Spleen (tissue), 7 donors: ENCODE results near the gene SCYGR8.

Experiments used
- CTCF ChIP-seq, 11 experiments: fragments of 200-600 bp in 7 of 11; fragments of 450-650 bp in 4 of 11; sonication (generic) in 4 of 11; IDR thresholded peaks in 8 of 11; conservative IDR thresholded peaks in 3 of 11; 1 replicate in 7 of 11; 2 replicates in 4 of 11; pipeline versions ENCODE4 v1.4.0 to v1.8.0; 2016 to 2021; ENCODE audit warnings: antibody characterized with exemption in 11 of 11, inconsistent platforms in 4 of 11, mild to moderate bottlenecking in 1 of 11
- POLR2AphosphoS5 ChIP-seq, 3 donors: sonication (generic); formaldehyde crosslinking; IDR thresholded peaks; one replicate each; pipeline ENCODE4 v1.5.1; 2017; ENCODE audit warnings: antibody characterized with exemption in 3 of 3
- donor health status: DM: no; HTN: no; CAD: no; lungs with moderate emphysema.
- donor health status: DM: no; HTN: no; CAD: no.
- donor health status: DM: no; HTN: no; CAD: no.

- TF ChIP-seq CTCF (IDR thresholded peaks at IDR 0.05 in 8 of 11, conservative IDR thresholded peaks at IDR 0.05 in 3 of 11) (no peak), POLR2AphosphoS5 (IDR thresholded peaks at IDR 0.05) (no peak)
Measured at GRCh38 chr2:227748079-227748478, 2.4 kb downstream of the SCYGR8 start.
